Activated CD8-positive, alpha-beta memory T cell treated with anti-CD3 and anti-CD28 coated beads, Interleukin-2, amount 50 U/mL, for 48 hours (primary cell): ENCODE data around the gene ADAMTS2.
A peak's percentile ranks its signal among the peaks of the same experiment; 100 is the strongest.

Experiments
- DNase-seq: peaks from one replicate; pipeline ENCODE4 v3.0.0-alpha.2; 2020

The ADAMTS2 gene

GRCh38 chr5:179343719-179344430 is 1.4 kb downstream of the ADAMTS2 start:
- DNase-seq = peak; percentile 57

DNA sequence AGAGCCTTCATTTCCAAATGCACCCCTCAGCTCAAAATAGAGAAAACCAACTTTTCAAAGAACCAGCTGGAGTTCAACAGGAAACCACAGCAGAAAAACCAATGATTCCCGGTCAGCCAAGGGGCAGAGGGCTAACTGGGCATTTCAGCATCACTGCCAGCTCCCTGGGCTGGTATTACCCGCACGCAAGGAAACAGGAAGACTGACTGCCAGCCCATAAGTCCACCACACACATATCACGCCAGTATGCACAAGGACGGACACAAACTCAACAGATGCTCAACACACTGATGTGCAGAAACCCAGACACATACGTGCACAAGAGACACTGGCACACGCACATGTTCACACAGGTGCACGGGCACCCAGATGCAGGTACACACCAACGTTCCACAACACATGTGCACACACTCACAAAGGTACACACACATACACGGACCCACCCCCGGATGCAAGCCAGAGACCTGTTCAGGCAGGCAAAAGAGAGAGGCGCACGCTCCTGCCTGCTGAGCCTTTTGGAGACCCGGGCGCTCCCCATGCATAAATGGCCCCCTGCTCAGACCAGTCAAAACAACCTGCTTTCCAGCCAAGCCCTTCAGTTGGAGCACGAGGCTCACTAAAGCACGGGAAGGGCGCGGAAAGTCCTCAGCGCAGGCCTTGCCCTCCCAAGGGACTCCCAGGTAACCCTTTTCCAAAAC is 2.1 kb downstream of the ADAMTS2 start:
- DNase-seq = no peak

- DNase-seq = no peak
These were observed 2.7 kb downstream of the ADAMTS2 start for GRCh38 chr5:179342577-179342976.

GRCh38 chr5:179340465-179340864 is 4.8 kb downstream of the ADAMTS2 start:
- DNase-seq = no peak

DNA sequence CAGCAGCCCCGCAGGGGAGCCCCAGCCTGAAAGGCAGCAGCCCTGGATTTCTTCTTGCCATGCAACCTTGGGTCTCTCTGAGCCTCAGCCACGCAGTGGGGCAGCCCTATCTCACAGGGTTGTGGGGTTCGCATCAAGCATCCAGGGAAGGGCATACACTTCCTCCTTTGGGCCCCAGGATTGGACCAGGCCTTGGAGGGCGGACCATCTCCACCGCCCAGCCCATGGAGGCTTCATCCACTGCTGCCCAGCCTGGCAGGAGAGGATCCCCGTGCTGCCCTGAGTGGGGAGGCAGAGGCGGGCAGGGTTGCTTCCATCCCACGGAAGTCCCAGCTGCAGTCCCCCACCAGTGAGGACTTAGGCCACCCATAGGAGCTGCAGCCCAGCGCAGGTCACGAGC is 5.3 kb downstream of the ADAMTS2 start:
- DNase-seq = no peak

DNA sequence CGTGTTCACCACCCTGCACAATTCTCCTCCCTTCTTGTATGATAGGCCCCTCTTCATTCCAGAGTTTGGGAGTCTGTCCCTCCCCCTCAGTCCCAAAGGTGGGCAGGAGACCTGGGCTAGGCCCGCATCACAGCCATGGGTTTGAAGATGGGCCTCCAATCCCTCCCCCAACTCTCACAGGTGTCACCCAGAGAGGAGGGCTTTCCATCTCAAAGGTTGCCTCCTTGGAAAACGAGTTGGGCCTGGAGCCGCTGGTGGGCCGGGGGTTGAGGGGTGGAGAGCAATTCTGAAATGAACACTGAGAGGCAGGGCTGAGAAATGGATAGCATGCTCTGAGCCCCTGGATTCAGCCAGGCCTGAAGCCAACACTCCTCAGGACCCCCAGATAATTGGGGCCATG is 6.2 kb downstream of the ADAMTS2 start:
- no peak for DNase-seq

GRCh38 chr5:179337796-179338676 is 7.2 kb downstream of the ADAMTS2 start:
- DNase-seq = no peak

DNA sequence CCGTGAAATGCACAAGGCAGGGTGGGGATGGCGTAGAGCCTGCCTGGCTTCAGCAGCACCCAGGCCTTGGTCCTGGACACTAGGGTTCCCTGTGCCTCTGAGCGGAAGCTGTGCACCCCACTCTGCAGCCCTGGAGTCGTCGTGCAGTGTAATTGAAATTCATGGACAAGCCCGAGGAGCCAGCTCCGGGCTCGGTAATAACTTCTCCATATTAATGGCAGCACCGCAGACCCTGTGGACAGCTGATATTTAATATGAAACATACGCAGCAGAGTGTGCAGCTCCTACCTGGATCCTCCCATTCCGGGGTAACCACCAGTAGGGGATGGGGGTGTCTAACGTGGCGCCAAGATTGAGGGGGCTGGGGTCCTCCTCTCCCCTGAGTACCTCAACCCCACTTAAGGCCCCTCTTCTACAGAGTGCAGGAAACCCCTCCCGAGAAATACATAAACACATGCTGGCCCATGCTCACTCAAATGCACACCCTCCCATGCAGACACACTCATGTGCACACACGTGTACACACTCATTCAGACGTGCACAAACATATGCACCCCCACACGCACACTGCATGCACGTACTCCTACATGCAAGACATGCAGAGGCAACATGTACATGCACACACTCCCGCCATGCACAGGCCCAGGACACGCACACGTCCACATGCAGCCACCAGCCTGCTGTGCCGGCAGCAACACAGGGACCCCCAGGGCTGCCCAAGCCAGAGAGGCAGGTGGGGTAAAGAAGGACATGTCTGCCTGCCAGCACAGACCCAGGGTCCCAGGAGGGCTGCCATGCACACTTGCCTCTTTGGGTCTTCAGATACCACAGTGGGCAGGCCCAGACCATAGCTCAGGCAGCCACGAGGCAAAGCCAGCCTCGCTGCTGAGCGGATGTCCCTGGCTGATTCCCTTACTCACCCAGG is 8.1 kb downstream of the ADAMTS2 start:
- no peak for DNase-seq

- DNase-seq = no peak
These were observed 9.0 kb downstream of the ADAMTS2 start for GRCh38 chr5:179336126-179336870.

DNA sequence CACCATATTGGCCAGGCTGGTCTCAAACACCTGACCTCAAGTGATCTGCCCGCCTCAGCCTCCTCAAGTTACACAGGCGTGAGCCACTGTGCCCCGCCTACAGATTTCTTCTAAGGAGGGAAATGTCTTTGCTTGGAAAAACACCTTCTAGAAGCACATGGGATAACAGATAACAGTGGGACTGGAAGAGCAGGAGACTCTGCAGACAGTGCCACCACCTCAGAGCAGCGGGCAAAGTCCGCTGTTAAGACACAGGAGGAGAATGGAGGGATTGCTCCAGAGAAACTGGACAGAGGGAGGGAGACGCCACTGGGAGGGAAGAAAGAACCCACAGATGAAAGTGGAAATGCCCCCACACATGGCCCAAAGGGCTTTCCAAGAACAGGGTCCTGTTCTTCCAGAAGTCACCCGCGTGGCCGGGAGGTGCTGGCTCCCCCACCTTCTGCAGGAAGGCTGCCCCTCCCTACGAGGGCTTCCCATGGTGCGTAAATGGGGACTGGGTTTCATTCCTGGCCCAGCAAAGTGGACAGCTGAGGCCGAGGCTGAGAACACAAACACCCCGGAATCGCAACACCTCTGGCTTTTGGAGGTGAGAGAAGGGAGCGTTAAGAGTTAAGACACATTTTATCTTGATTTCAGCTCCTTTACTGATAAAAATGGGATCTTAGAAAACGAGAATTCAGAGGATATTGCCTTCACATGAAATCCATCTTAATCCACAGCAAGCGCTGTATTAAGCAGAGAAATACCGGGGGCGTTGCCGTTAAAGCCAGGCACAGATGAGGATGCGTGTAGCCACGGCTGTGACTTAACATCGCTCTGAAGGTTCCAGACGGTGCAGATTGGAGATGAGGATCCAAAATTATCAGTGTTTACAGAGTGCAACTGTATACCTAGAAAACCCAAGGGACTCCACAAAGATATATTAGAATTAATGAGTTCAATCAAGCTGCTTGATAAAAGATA is 11.2 kb downstream of the ADAMTS2 start:
- no peak for DNase-seq

DNA sequence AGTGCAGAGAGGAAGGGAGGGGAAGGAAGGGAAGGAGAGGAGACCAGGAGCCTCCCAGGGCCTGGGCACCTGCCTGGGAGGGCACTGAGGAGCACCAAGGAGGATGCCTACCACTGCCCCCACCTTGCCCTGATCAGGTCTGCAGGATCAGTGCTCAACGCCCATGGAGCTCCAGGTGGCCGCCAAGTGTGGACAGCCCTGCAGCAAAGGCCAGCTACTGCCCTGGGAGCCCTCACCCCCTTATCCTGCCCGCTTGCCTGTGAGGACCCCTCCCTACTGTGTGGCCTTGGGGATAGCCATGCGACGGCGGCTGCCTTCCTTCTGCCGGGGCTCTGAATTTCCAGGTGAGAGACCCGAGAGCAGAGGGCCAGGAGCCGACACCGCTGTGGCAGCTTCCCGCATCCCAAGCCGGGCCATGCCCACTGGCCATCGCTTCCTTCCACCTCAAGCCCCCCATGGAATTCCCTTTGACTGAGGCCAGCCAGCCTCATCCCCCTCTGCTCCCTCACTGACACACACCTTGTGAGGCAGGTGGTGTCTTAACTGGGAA is 12.4 kb downstream of the ADAMTS2 start:
- no peak for DNase-seq

GRCh38 chr5:179331591-179332375 is 13.5 kb downstream of the ADAMTS2 start:
- DNase-seq = no peak

DNA sequence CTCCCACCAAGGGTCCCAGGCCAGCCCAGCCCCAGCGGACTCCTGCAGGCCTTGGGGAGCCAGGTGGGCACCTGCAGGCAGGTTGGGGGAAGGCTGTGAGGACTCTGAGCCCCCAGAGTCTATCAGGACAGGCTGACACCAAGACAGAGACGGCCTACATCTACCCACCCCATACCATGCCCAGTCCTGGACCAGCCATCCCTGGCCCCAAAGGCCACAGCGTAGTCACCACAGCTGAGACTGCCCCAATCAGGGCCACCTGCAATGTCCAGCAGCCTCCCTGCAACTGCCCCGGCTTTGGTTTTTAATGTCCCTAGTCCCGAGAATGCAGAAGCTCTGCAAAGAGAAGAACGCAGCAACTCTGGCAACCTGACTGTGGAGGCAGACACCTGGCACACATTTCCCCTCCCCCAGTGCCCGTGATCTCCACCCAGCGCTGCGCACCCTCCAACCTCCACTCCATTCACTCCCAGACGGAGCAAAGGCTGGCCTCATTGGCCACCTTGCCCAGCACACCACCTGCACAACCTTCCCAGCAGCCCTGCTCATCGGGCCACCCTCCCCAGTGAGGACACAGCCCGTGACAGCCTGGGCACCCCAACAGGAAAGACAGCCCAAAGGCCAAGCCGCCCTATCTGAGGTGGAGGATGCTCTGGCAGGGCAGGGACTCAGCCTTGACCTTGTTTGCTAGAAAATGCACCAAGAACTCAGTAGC is 14.9 kb downstream of the ADAMTS2 start:
- DNase-seq = no peak

- DNase-seq = no peak
These were observed 17.0 kb downstream of the ADAMTS2 start for GRCh38 chr5:179328291-179328690.

GRCh38 chr5:179327021-179327735 is 18.1 kb downstream of the ADAMTS2 start:
- no peak for DNase-seq

DNA sequence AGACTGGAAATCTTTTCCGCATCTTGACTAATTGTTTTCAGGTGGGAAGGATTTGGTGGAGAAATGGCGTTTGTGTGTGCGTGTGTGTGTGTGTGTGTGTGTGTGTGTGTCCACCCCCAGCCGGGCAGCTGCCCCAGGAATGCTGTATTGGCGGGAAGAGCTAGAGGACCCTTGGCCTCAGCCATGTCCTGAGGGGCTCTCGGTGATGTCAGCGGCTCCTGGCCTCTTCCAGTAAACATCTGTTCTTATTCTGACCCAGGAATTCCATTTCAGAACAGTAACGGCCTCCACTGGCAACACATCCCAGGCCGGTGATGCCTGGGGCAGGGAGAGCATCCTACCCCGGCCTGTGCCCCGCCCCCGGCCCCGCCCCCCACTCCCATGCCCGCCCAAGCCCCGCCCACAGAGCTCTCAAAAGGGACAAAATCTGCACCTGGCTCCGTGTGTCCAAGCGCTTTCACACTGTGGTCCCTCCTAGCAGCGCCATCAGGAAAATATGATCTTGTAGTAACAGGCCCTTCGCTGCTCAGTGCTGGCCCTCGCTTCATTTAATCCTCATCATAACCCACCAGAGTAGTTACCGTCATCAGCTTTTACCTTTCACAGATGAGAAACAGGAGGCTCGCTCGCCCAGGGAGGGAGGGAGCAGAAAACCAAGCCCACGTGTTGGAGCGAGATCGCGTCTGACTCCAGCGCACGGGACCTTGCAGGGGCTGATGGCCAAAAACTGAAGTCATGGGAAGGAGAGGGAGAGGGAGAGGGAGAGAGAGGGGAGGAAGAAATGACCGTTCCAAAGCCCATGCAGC is 18.9 kb downstream of the ADAMTS2 start:
- no peak for DNase-seq
